AG04449 (cell line): ENCODE data around the gene PLK3.

Experiments used
- CTCF ChIA-PET: fragments of 350-600 bp; formaldehyde crosslinking; extraction: SDS; loops from one replicate; lab custom pipeline; 2021; ENCODE audit warnings: antibody characterized with exemption; lab: Yijun Ruan, JAX
- POLR2A ChIA-PET: fragments of 400-600, 350-600 bp; formaldehyde crosslinking; extraction: SDS; loops from one replicate; lab custom pipeline; 2020; ENCODE audit warnings: antibody characterized with exemption, inconsistent platforms; lab: Yijun Ruan, JAX
- DNase-seq: peaks from one replicate; pipeline ENCODE4 v3.0.0-alpha.2; 2010; ENCODE audit warnings: low read depth, low spot score
- H3K4me3 ChIP-seq: 2 replicates; pipeline ENCODE4 v1.5.1; 2011; ENCODE audit warnings: low read depth, mild to moderate bottlenecking, control low read depth, low read length
- TF ChIP-seq, protein P1 (sequence below): IDR thresholded peaks from one replicate; pipeline ENCODE4 v1.5.1; 2011; ENCODE audit warnings: mild to moderate bottlenecking, moderate library complexity, low read length, control low read depth, inconsistent platforms; ENCODE audit not compliant: insufficient read depth; ENCODE audit errors: missing control alignments

The PLK3 gene

DNA sequence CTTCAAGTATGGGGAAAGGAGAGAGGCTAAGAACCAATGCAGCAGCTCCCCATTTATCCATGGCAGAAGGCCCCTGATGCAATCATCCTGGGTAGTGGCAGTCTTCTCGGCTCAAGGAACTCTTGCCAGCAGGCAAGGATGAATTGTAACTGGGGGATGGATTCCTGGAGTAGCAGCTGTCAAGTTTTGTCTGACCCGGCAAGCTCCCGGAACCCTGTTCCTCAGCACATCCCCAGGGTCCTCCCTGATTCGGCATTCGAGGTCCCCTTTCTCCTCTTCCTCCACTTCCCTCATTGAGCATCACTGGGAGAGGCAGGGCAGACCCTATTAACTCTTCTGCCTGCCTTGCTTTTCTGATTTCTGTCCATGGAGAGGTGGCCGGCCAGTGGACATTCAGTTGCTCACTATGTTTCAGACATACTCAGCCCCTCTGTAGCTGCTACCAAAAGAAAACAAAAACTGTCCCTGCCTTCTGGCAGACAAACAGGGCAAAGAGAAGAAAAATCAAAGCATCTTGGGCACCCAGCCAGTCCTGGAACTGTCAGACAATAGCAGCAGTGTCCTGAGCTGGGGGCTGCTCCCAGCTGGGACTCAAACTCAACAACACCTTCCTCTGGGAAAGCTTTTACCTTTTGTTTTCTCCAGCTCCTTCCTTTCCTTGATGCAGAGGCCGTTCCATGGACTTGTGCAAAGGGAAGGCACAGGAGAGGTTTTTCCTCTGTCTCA is 48.4 kb downstream of the PLK3 start:
- no peak overlapping the region for H3K4me3 ChIP-seq
- DNase-seq = no peak
- CTCF ChIA-PET = interaction anchor here (0.9 to 1.2 kb wide), 2 partner anchors 13 to 76 kb away, joined by 3 to 5 read pairs; no protein-coding TSS in a partner anchor
- TF ChIP-seq, protein P1, sequence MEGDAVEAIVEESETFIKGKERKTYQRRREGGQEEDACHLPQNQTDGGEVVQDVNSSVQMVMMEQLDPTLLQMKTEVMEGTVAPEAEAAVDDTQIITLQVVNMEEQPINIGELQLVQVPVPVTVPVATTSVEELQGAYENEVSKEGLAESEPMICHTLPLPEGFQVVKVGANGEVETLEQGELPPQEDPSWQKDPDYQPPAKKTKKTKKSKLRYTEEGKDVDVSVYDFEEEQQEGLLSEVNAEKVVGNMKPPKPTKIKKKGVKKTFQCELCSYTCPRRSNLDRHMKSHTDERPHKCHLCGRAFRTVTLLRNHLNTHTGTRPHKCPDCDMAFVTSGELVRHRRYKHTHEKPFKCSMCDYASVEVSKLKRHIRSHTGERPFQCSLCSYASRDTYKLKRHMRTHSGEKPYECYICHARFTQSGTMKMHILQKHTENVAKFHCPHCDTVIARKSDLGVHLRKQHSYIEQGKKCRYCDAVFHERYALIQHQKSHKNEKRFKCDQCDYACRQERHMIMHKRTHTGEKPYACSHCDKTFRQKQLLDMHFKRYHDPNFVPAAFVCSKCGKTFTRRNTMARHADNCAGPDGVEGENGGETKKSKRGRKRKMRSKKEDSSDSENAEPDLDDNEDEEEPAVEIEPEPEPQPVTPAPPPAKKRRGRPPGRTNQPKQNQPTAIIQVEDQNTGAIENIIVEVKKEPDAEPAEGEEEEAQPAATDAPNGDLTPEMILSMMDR = no peak
- POLR2A ChIA-PET = interaction anchor here (0.6 kb wide), 1 partner anchor 19 kb away, joined by 3 read pairs; no protein-coding TSS in a partner anchor

DNA sequence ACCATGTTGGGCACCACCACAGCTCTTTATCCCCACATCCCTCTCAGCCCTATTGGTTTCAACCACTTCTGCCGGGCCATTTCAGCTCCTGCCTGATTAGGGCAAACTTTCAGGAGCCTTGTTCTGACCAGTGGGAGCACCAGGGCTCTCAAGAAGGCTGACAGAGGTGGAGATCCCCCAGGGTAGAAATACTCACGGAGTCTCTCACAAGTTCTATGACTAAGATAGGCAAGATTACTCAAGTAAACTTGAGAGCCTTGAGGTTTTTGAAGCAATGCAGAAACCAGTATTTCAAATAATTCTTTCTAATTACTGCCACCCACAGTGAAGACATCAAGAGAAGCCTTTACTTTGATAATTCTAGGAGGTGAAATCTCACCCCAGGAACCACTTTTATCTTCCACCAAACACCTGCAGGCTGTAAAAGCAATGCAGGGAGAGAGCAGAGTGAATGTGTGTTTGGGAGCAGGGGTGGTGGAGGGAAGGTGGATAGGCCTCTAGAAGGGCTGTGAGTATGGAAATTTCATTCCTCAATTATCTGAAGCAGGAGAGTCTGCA is 49.5 kb downstream of the PLK3 start:
- ChIA-PET POLR2A (no interaction called here), CTCF (no interaction called here)
- no peak for DNase-seq
- no peak overlapping the region for H3K4me3 ChIP-seq
- TF ChIP-seq, protein P1 = no peak

DNA sequence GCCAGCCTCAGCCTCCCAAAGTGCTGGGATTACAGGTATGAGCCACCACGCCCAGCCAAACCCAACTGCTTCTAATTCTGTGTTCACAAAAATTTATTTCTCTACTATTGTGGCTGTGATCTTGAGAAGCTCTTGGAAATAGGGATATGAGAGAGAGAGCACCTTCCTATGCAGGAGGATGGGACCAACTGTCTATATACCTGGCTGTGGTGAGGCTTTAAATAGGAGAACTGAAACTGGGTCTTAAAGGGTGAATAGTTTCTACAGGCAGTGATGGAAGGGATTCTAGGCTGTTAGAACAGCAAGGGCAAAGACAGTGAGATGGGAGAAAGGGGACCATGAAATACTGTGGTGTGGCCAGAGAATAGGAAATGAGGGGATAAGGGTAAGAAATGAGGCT is 51.1 kb downstream of the PLK3 start:
- TF ChIP-seq, protein P1 = no peak
- ChIA-PET CTCF (no interaction called here), POLR2A (no interaction called here)
- H3K4me3 ChIP-seq = no peak overlapping the region
- DNase-seq = no peak

DNA sequence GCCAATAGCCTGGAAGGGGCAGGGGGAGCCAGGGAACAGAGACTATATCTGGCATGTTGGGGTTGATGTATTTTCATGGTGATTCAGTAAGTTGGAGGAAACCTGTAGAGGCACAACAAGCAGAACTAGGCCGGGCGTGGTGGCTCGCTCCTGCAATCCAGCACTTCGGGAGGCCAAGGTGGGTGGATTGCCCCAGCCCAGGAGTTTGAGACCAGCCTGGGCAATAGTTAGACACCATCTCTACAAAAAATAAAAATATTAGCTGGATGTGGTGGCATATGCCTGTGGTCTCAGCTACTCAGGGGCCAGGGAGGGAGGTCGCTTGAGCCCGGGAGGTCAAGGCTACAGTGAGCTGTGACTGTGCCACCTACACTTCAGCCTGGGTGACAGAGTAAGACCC is 53.0 kb downstream of the PLK3 start:
- POLR2A ChIA-PET = interaction anchor here (0.9 kb wide), 1 partner anchor 13 kb away, joined by 4 read pairs; no protein-coding TSS in a partner anchor
- TF ChIP-seq, protein P1 = no peak
- CTCF ChIA-PET = interaction anchor here (0.7 to 1.1 kb wide), 3 partner anchors 9 to 165 kb away, joined by 3 read pairs; no protein-coding TSS in a partner anchor
- no peak for DNase-seq
- H3K4me3 ChIP-seq = no peak overlapping the region

DNA sequence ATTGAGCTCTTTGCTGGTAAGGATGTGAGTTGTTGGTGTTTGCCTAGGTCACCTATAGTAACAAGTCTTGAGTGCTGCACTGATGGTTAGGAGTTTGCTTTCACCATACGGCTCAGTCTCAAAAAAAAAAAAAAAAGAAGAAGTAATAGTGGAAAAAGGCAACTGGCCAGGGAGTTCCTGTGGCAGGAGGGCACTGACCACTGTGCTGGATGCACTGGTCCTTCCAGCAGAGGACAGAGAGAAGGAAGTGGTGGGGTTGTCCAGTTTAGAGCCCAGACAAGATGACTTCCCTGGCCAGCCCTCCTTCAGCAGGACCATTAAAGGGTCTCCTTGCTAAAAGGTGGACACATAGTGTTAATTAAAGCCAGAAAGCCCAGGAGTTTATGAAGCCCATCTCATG is 54.8 kb downstream of the PLK3 start:
- POLR2A ChIA-PET = no interaction called here
- TF ChIP-seq, protein P1 = no peak

More for the DNA sequence above, 54.8 kb downstream of the PLK3 start:
- CTCF ChIA-PET = no interaction called here
- H3K4me3 ChIP-seq = no peak overlapping the region
- DNase-seq = no peak
